Measurements from ENCODE around the gene PLEKHB1. TPM values are rescaled to one million over a fixed set of nuclear protein-coding genes. Genes with fewer than 3 reads are reported as not detected.

Gene PLEKHB1
- total RNA-seq, 1 experiment from 2014 or later, result 22.9 TPM

DNA sequence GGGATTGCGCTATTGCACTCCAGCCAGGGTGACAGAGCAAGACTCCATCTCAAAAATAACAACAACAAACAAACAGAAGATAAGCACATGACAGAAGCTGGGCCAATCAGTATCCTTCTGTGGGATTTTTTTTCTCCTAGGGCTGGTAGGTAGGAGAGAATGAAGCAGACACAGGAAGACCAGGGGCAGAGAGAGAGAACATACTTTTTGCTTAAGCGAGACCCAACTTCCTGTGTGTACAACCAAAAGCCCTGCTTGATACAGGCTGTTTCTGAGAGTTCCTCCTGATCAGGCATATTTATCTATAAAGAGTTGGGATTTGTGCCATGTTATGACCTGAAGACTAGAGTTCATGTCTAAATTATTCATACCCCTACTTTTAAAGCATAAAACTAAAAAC, 12.4 kb upstream of the PLEKHB1 start:
- DNase-seq (ENCODE audit: low read depth, low spot score) (no peak), ATAC-seq (no peak)
- POLR2A ChIA-PET, result no interaction called here
- Histone ChIP-seq H4K20me1 (ENCODE audit: insufficient read depth) (no peaks in the 10 kb centered on the region), H2AFZ (ENCODE audit: low read depth, low read length, poor library complexity, severe bottlenecking) (no peak overlapping the region), H3K27me3 (ENCODE audit: insufficient read depth, low read length) (no peaks in the 10 kb centered on the region), H3K4me1 (ENCODE audit: control insufficient read depth in 1 of 2, insufficient read depth in 2 of 2, low read length in 2 of 2) (no peaks in the 10 kb centered on the region), H3K4me3 (replicated peaks in 1 of 2; ENCODE audit: low read depth in 1 of 2, low read length in 2 of 2) (no peak overlapping the region), H3K4me2 (ENCODE audit: low read length) (no peak overlapping the region), H3K36me3 (ENCODE audit: control insufficient read depth in 1 of 2, insufficient read depth in 2 of 2, low read length in 2 of 2) (no peaks in the 10 kb centered on the region), H3K9me2 (ENCODE audit: insufficient read depth) (no peaks in the 10 kb centered on the region), H3K9ac (ENCODE audit: low read length) (no peak overlapping the region), H3K79me2 (ENCODE audit: insufficient read depth, low read length) (no peaks in the 10 kb centered on the region), H3K9me3 (ENCODE audit: control insufficient read depth in 1 of 2, insufficient read depth in 1 of 2, low read depth in 1 of 2, low read length in 2 of 2) (no peaks in the 10 kb centered on the region), H3K27ac (ENCODE audit: low read depth, low read length) (no peak overlapping the region)
- intact Hi-C loops (cut with micrococcal nuclease), result no loop called here
- CTCF ChIA-PET, result no interaction called here
- RAD21 ChIA-PET (ENCODE audit: low non-redundant PET in 1 of 2, low total read pairs in 2 of 2, uncharacterized antibody in 2 of 2, unreplicated experiment in 2 of 2), result no interaction called here
- BruUV-seq (replicated peaks), result no TSS peak
- TF ChIP-seq, protein P1, sequence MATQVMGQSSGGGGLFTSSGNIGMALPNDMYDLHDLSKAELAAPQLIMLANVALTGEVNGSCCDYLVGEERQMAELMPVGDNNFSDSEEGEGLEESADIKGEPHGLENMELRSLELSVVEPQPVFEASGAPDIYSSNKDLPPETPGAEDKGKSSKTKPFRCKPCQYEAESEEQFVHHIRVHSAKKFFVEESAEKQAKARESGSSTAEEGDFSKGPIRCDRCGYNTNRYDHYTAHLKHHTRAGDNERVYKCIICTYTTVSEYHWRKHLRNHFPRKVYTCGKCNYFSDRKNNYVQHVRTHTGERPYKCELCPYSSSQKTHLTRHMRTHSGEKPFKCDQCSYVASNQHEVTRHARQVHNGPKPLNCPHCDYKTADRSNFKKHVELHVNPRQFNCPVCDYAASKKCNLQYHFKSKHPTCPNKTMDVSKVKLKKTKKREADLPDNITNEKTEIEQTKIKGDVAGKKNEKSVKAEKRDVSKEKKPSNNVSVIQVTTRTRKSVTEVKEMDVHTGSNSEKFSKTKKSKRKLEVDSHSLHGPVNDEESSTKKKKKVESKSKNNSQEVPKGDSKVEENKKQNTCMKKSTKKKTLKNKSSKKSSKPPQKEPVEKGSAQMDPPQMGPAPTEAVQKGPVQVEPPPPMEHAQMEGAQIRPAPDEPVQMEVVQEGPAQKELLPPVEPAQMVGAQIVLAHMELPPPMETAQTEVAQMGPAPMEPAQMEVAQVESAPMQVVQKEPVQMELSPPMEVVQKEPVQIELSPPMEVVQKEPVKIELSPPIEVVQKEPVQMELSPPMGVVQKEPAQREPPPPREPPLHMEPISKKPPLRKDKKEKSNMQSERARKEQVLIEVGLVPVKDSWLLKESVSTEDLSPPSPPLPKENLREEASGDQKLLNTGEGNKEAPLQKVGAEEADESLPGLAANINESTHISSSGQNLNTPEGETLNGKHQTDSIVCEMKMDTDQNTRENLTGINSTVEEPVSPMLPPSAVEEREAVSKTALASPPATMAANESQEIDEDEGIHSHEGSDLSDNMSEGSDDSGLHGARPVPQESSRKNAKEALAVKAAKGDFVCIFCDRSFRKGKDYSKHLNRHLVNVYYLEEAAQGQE (IDR thresholded peaks at IDR 0.05; ENCODE audit: low read depth), result no peak
- no peak for TF ChIP-seq EZH2 (IDR thresholded peaks at IDR 0.05)
- no peak for TF ChIP-seq CEBPB (IDR thresholded peaks at IDR 0.05; ENCODE audit: low read depth)
- TF ChIP-seq YY1 (IDR thresholded peaks at IDR 0.05; ENCODE audit: extremely low read depth, insufficient replicate concordance, low read depth, low read length), result no peak
- no peak for TF ChIP-seq JUND (IDR thresholded peaks at IDR 0.05)
- TF ChIP-seq, protein P2, sequence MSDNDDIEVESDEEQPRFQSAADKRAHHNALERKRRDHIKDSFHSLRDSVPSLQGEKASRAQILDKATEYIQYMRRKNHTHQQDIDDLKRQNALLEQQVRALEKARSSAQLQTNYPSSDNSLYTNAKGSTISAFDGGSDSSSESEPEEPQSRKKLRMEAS (IDR thresholded peaks at IDR 0.05), result no peak
- TF ChIP-seq CBX3 (IDR thresholded peaks at IDR 0.05; ENCODE audit: low read depth), result no peak
- no peak for TF ChIP-seq SIN3A (IDR thresholded peaks at IDR 0.05; ENCODE audit: low read depth)
- TF ChIP-seq, protein P3, sequence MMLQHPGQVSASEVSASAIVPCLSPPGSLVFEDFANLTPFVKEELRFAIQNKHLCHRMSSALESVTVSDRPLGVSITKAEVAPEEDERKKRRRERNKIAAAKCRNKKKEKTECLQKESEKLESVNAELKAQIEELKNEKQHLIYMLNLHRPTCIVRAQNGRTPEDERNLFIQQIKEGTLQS (IDR thresholded peaks at IDR 0.05), result no peak
- TF ChIP-seq SRF (IDR thresholded peaks at IDR 0.05; ENCODE audit: low read depth), result no peak

Data from HCT116 (cell line).